HK-2 (cell line): ENCODE data around the gene TMEM204.

Experiments
- DNase-seq: peaks from one replicate; pipeline ENCODE4 v3.0.0-alpha.2; 2018; ENCODE audit not compliant: unreplicated experiment

The TMEM204 gene

GRCh38 chr16:1533443-1533951 lies at the start of gene TMEM204:
Gene TMEM204 (plus strand): TSS chr16:1533666. CDS start chr16:1534276, 610 bp downstream.
- no peak for DNase-seq

GRCh38 chr16:1485847-1486496 lies 47.5 kb upstream of the TMEM204 start:
- no peak for DNase-seq

- DNase-seq = no peak
Measured at GRCh38 chr16:1486551-1487390, 46.7 kb upstream of the TMEM204 start.

DNA sequence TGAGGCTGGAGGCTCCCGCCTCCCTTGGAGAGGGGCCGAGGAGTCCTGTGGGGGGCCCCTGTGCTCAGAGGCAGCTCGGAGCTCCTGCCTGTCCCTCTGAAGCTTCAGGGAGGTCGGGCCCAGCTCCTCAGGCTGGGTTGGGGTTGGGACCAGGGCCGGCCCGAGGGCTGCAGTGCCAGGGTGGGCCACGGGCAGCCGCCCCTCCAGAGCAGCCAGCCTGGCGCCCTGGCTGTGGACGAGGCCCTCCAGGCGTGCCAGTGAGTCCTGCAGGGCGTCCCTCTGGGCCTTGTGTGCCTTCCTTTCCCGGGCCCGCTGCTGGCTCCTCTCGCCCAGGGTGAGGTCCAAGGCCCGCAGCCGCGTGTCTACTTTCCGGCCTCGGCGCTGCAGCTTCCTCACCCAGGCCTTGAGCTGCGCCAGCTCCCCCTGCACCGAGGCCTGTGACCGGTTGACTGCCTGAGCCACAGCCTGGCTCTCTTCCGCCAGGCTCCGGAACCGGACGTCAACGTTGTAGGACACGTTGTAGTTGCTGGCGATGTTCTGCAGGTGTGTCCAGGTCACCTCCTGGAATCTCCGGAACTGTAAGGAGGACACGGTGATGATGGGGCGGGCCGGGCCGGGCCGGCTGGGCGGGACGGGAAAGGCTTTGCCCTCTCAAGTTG lies 45.9 kb upstream of the TMEM204 start:
- DNase-seq = no peak

DNA sequence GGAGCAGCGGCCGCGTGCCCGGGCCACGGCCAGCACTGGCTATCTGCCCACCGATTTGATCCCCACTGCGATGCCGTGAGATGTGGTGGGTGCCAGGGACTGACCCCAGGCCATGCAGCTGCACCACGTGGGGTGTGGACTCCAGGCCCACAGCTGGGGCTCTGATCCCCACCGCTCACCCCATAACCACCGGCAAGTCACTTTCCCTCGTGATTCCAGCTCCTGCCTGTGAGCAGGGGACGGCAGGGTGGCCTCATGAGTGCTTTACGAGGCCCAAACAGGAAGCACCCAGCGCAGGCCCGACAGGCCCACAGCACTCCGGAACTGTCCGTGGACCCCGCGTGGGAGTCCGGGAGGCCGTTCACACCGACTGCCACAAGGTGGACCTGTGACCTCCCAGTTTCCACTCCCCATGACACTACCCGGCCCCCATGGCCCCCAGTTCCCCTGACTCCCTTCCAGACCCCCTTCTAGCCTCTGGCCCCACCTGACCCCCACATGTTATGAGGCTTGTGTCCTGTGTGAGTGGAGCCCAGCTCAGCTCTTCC lies 45.3 kb upstream of the TMEM204 start:
- DNase-seq = no peak

DNA sequence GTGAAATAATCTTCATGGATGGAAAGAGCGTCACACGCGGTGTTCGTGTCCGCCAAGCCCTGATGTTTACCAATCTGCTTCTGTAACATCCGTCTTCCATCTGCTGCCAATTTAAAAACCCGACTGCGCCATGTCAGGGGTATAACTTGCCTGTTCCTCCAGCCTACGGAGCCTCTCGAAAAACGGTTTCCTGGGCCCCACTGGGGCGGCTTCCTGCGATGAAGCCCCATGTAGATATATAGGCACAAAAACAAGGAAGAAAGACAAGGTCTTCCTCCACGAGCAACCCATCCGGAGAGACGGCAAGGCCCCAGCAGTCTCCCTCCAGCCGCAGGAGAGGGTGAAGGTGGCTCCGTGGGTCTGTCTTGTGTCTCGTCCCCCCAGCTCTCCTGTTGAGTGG lies 44.8 kb upstream of the TMEM204 start, which contains the start of gene PTX4:
Gene PTX4 (minus strand): TSS at position 326 of the 400 bp plus-strand sequence. CDS start 35 bp downstream, at position 291.
- no peak for DNase-seq

GRCh38 chr16:1489077-1489476 lies 44.4 kb upstream of the TMEM204 start:
- DNase-seq = no peak

DNA sequence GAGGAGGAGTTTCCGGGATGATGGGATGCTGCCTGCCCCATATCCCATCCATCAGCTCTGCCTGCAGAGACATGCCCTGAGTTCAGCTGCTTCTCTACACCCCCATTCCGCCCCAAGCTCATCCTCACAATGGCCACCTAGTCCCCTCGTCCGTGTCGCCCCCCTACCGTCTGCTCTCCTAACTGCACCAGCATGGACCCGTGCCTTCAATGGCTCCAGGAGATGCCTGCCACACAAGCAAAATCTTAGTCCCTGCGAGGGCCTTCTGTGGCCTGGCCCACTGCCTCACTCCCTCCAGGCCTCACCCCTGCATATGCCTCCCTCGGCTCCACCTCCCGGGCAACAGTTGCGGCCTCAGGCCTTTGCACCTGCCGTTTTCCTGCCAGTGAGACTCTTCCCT lies 42.1 kb upstream of the TMEM204 start:
- no peak for DNase-seq

DNA sequence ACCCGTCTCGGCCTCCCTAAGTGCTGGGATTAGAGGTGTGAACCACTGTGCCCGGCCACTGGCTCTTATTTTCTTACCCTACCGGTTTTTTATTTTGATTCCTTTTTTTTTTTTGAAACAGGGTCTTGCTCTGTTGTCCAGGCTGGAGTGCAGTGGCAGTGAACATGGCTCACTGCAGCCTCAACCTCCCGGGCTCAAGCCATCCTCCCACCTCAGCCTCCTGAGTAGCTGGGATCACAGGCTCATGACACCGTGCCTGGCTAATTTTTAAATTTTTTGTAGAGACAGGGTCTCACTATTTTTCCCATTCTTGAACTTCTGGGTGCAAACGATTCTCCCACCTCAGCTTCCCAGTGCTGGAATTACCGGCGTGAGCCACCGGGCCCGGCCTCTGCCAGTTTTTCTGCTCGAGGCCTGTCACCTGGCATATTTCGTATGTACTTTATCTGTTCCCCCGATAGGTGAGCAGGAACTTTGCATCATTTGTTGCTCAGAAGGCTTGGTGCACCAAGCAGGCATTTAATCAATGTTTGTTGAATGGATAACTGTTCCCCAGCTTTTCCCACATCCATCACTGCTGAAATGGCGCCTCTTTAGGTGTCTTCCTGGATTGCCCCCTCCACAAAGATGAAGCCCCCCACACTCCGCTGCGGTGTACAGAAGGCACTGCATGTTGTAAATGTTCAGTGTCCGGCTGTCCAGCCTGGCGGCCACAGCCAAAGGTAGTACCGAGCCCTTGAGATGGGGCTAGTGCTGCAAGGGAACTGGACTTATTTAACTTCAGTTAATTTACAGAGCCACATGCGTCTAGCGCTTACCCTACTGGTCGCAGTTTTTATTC lies 41.2 kb upstream of the TMEM204 start:
- no peak for DNase-seq

GRCh38 chr16:1492923-1493745 lies 40.3 kb upstream of the TMEM204 start, which contains the start of gene TELO2:
Gene TELO2 (plus strand): TSS chr16:1493360. CDS start chr16:1494282, 922 bp downstream.
- DNase-seq = peak; percentile 84

- DNase-seq = peak; percentile 28
Measured at GRCh38 chr16:1493746-1494094, 39.7 kb upstream of the TMEM204 start.

DNA sequence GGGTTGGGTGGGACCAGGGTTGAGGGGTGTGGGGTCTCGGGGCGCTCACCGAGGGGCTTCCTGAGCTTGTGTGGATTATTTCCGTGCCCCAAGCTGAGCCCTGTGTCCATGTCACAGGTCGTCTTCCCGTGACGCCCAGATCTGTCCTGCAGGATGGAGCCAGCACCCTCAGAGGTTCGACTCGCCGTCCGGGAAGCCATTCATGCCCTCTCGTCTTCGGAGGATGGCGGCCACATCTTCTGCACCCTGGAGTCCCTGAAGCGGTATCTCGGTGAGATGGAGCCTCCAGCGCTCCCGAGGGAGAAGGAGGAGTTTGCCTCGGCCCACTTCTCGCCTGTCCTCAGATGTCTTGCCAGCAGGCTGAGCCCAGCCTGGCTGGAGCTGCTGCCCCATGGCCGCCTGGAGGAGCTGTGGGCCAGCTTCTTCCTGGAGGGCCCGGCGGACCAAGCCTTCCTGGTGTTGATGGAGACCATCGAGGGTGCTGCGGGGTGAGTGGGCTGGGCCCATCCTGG lies 39.3 kb upstream of the TMEM204 start:
- DNase-seq = peak; percentile 35

DNA sequence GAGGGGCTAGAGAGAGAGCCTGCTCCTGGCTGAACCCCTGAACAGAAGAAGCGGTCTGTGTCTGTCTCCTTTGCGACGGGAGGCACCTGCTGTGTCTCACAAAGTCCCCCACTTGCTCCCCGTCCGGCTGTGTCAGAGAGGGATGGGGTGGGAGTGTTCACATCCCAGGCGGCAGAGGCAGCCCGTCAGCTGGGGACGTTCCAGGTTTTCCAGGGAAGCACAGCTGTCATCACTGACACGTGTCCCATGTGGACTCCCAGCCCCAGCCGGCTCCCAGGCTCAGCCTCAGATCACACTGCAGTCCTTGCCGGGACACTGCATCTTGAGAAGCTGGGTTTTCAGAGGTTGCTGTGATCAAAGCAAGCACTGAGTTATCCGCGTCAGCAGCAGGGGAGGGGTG lies 38.8 kb upstream of the TMEM204 start:
- no peak for DNase-seq

GRCh38 chr16:1495211-1495888 lies 38.1 kb upstream of the TMEM204 start:
- DNase-seq = no peak

GRCh38 chr16:1495889-1496262 lies 37.6 kb upstream of the TMEM204 start:
- DNase-seq = no peak

DNA sequence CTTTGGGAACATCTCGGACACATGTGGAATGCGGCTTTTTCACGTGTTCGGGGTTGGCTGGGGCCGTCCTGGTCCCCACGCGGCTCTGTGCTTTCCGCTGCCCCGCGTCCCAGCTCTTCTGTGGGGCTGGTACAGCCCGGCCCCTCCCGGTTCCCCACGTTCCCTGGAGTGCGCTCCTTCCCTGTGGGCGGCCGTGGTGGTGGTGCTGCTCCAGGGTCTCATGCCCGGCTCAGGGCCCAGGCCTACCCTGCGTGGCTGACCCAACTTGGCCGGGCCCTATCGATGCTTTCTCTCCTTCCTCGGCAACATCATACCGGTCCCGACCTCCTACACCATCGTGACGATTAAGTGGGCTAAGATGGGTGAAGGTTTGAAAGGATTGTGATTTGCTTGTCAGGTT lies 37.0 kb upstream of the TMEM204 start:
- no peak for DNase-seq

DNA sequence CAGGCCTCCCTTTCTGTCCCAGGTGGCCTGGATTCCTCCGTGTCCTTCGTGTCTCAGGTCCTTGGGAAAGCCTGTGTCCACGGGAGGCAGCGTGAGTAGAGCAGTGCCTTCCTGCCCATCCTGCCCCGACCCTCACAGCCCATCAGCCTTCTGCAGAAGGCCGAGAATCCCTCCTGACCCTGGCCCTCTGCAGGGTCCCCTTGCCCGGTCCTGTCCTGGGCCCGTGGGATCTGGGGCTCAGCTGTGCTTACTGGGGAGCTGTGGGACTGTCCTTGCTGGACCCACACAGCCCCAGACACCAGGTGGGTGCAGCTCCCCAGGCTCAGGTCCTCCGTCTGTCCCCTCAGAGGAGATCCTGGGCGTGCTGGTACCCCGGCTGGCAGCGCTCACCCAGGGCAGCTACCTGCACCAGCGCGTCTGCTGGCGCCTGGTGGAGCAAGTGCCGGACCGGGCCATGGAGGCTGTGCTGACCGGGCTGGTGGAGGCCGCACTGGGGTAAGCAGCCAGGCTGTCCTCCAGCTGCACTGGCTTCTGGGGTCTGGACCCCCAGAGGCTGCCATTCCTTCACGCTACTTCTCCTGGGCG lies 36.4 kb upstream of the TMEM204 start:
- DNase-seq = no peak

DNA sequence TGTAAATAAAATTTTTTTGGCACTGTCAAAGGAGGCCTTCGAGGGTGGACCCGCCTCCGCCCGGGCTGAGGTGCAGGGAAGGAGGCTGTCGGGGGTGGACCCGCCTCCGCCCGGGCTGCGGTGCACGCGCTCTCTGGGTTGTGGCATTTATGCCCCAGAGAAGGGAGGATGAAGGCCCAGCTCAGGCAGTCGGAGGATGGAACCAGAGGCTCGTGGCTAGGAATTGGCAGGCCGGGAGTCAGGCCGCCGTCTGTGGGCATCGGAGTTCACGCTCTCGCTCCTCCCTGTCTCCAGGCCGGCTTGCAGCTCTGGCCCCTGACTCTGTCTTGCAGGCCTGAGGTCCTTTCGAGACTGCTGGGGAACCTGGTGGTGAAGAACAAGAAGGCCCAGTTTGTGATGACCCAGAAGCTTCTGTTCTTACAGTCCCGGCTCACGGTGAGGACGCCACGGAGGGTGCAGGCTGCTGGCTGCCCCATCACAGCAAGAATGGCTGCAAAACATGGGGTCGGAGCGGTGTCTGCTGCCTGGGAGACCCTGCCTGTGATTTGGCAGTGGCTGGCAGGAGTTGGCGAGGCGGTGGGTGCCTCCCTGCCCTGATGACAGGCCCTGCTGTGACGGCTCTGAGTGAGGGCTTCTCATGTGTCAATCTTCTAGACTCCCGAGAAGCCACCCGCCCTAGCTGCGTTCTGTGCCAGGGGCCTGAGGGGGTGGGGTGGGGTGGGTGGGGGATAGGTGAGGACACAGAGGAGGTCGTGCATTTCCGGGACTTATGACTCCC lies 34.4 kb upstream of the TMEM204 start:
- no peak for DNase-seq
